GM21723 (cell line): ENCODE results near the gene PBX4.
A peak's percentile ranks its signal among the peaks of the same experiment; 100 is the strongest.

Source experiments
- ATAC-seq: cut with Tn5 transposase; IDR thresholded peaks from one replicate; pipeline ENCODE4 v1.9.1; 2021; ENCODE audit warnings: mild to moderate bottlenecking, moderate library complexity; ENCODE audit not compliant: unreplicated experiment

PBX4 gene

GRCh38 chr19:19527674-19528625 lies 90.5 kb downstream of the PBX4 start:
- no peak for ATAC-seq

- no peak for ATAC-seq
Observed at GRCh38 chr19:19527371-19527656, 91.2 kb downstream of the PBX4 start.

GRCh38 chr19:19526581-19527370 lies 91.7 kb downstream of the PBX4 start:
- no peak for ATAC-seq

- ATAC-seq: no peak
Observed at GRCh38 chr19:19525611-19526380, 92.7 kb downstream of the PBX4 start.

- no peak for ATAC-seq
Observed at GRCh38 chr19:19524053-19524452, 94.4 kb downstream of the PBX4 start.

- ATAC-seq: no peak
Observed at GRCh38 chr19:19523177-19523576, 95.3 kb downstream of the PBX4 start.

GRCh38 chr19:19520989-19521388 lies 97.5 kb downstream of the PBX4 start:
- no peak for ATAC-seq

- no peak for ATAC-seq
Observed at GRCh38 chr19:19517235-19517619, 101.3 kb downstream of the PBX4 start.

GRCh38 chr19:19515642-19516519 lies 102.6 kb downstream of the PBX4 start, which contains the start of gene NDUFA13:
Gene NDUFA13 (plus strand): TSS chr19:19516225. CDS start chr19:19516239, 14 bp downstream.
- peak; percentile 88 for ATAC-seq

GRCh38 chr19:19514881-19515641 lies 103.4 kb downstream of the PBX4 start, which contains the start of gene TSSK6:
Gene TSSK6 (minus strand): TSS chr19:19515548. CDS start chr19:19515427, 121 bp downstream.
- ATAC-seq: no peak

- ATAC-seq: no peak
Observed at GRCh38 chr19:19514215-19514657, 104.3 kb downstream of the PBX4 start.

GRCh38 chr19:19513682-19514081 lies 104.8 kb downstream of the PBX4 start:
- ATAC-seq: no peak
